H1 (cell line): ENCODE data around the gene NAA10. TPM values are rescaled to one million over a fixed set of nuclear protein-coding genes. Genes with fewer than 3 reads are reported as not detected.
A peak's percentile ranks its signal among the peaks of the same experiment; 100 is the strongest.

ENCODE experiments used
- CTCF ChIA-PET: fragments of 300-600 bp; sonication (Branson Sonifier 250); formaldehyde crosslinking; loops from one replicate; lab custom pipeline; 2021; ENCODE audit not compliant: partially characterized antibody; lab: Charles Lee
- POLR2A ChIA-PET: fragments of 300-600 bp; sonication (Branson Sonifier 250); formaldehyde crosslinking; loops from one replicate; lab custom pipeline; 2021; ENCODE audit warnings: inconsistent platforms; ENCODE audit not compliant: partially characterized antibody; lab: Charles Lee
- DNase-seq, 2 experiments: peaks; one replicate each; pipeline versions ENCODE4 v3.0.0 to v3.0.0-alpha.2; 2010 to 2022; ENCODE audit warnings: low spot score in 2 of 2, low read depth in 1 of 2, mixed read lengths in 1 of 2
- FAIRE-seq: peaks from 2 replicates; lab custom pipeline; 2011; peaks lifted over from hg19 to GRCh38; lab: Jason Lieb, UNC
- H2AFZ ChIP-seq: 2 replicates; pipeline ENCODE4 v1.8.1; 2012; ENCODE audit warnings: low read length, inconsistent platforms
- H2AK5ac ChIP-seq: 2 replicates; pipeline ENCODE4 v1.6.1; 2013; ENCODE audit warnings: low read depth, low read length
- H2BK120ac ChIP-seq: replicated peaks from 2 replicates; pipeline ENCODE3; 2013; ENCODE audit warnings: low read depth, low read length, inconsistent platforms
- H2BK12ac ChIP-seq: 2 replicates; pipeline ENCODE4 v1.6.1; 2013; ENCODE audit warnings: low read depth, low read length
- H2BK15ac ChIP-seq: 2 replicates; pipeline ENCODE4 v1.6.1; 2013; ENCODE audit warnings: low read length
- H2BK20ac ChIP-seq: 2 replicates; pipeline ENCODE4 v1.6.1; 2013; ENCODE audit warnings: low read length
- H2BK5ac ChIP-seq: 2 replicates; pipeline ENCODE4 v1.6.1; 2013; ENCODE audit warnings: low read depth, low read length
- H3K14ac ChIP-seq: 2 replicates; pipeline ENCODE4 v1.6.1; 2013; ENCODE audit warnings: inconsistent platforms; ENCODE audit not compliant: insufficient read length
- H3K18ac ChIP-seq: 2 replicates; pipeline ENCODE4 v1.6.1; 2013; ENCODE audit warnings: low read length; ENCODE audit errors: extremely low read depth
- H3K23ac ChIP-seq: 2 replicates; pipeline ENCODE4 v1.6.1; 2013; ENCODE audit warnings: inconsistent platforms; ENCODE audit not compliant: insufficient read length
- H3K23me2 ChIP-seq: 2 replicates; pipeline ENCODE4 v1.6.1; 2013; ENCODE audit warnings: low read depth, low read length
- H3K27ac ChIP-seq: 2 replicates; pipeline ENCODE4 v1.6.1; 2011; ENCODE audit warnings: low read depth, low read length, inconsistent platforms
- H3K27me3 ChIP-seq, 4 experiments: replicated peaks in 1 of 4; 1 replicate in 1 of 4; 2 replicates in 3 of 4; pipeline versions ENCODE4 v1.6.1 to v1.8.1; 2011 to 2013; ENCODE audit warnings: low read length in 3 of 4, mild to moderate bottlenecking in 3 of 4, inconsistent platforms in 2 of 4, mixed read lengths in 2 of 4, moderate library complexity in 1 of 4; ENCODE audit not compliant: control insufficient read depth in 3 of 4, insufficient read depth in 3 of 4; ENCODE audit errors: extremely low read depth in 1 of 4
- H3K36me3 ChIP-seq, 4 experiments: 2 replicates each; pipeline versions ENCODE4 v1.6.1 to v1.8.1; 2011 to 2013; ENCODE audit warnings: mild to moderate bottlenecking in 4 of 4, low read length in 3 of 4, moderate library complexity in 2 of 4, control low read depth in 1 of 4, inconsistent platforms in 1 of 4; ENCODE audit not compliant: insufficient read depth in 4 of 4, control insufficient read depth in 2 of 4
- H3K4ac ChIP-seq: replicated peaks from 2 replicates; pipeline ENCODE3; 2013; ENCODE audit warnings: low read length, low read depth, mixed read lengths, inconsistent platforms; ENCODE audit not compliant: insufficient read length
- H3K4me1 ChIP-seq, 4 experiments: replicated peaks in 1 of 4; 1 replicate in 1 of 4; 2 replicates in 3 of 4; pipeline versions ENCODE4 v1.6.1 to v1.8.1; 2011 to 2013; ENCODE audit warnings: low read length in 3 of 4, inconsistent platforms in 2 of 4, mixed read lengths in 1 of 4; ENCODE audit not compliant: insufficient read depth in 4 of 4, control insufficient read depth in 3 of 4
- H3K4me2 ChIP-seq, 2 experiments: 2 replicates each; pipeline versions ENCODE4 v1.6.1 to v1.8.1; 2011 to 2013; ENCODE audit warnings: low read depth in 2 of 2, low read length in 2 of 2, control low read depth in 1 of 2, inconsistent platforms in 1 of 2, mild to moderate bottlenecking in 1 of 2; ENCODE audit not compliant: insufficient read depth in 1 of 2
- H3K4me3 ChIP-seq, 4 experiments: fragments of 200-600, 300-600 bp in 1 of 4; sonication (generic), shearing (Covaris generic), sonication (Bioruptor Twin) in 1 of 4; 2 replicates each; pipeline versions ENCODE4 v1.5.1 to v1.8.1; 2011 to 2016; ENCODE audit warnings: low read length in 4 of 4, low read depth in 3 of 4, control low read depth in 2 of 4, inconsistent platforms in 2 of 4, mild to moderate bottlenecking in 2 of 4, mixed read lengths in 1 of 4, moderate library complexity in 1 of 4; ENCODE audit not compliant: insufficient read depth in 2 of 4; ENCODE audit errors: extremely low read depth in 1 of 4
- H3K56ac ChIP-seq: replicated peaks from 2 replicates; pipeline ENCODE3; 2013; ENCODE audit warnings: low read depth, mild to moderate bottlenecking, mixed read lengths, low read length, inconsistent platforms; ENCODE audit not compliant: insufficient read length
- H3K79me1 ChIP-seq: 2 replicates; pipeline ENCODE4 v1.6.1; 2013; ENCODE audit warnings: low read depth, low read length, control low read depth
- H3K79me2 ChIP-seq, 2 experiments: 2 replicates each; pipeline versions ENCODE4 v1.6.1 to v1.8.1; 2012 to 2013; ENCODE audit warnings: low read length in 2 of 2, mild to moderate bottlenecking in 2 of 2, inconsistent platforms in 1 of 2; ENCODE audit not compliant: insufficient read depth in 2 of 2, control insufficient read depth in 1 of 2
- H3K9ac ChIP-seq, 4 experiments: replicated peaks in 1 of 4; 1 replicate in 1 of 4; 2 replicates in 3 of 4; pipeline versions ENCODE4 v1.6.1 to v1.8.1; 2011 to 2013; ENCODE audit warnings: low read depth in 3 of 4, low read length in 3 of 4, control low read depth in 2 of 4, mild to moderate bottlenecking in 2 of 4, moderate library complexity in 2 of 4, inconsistent platforms in 1 of 4; ENCODE audit errors: extremely low read depth in 1 of 4
- H3K9me3 ChIP-seq, 2 experiments: 2 replicates each; pipeline versions ENCODE4 v1.6.1 to v1.8.1; 2012 to 2013; ENCODE audit warnings: mild to moderate bottlenecking in 2 of 2, moderate library complexity in 2 of 2, control low read depth in 1 of 2, inconsistent platforms in 1 of 2, low read depth in 1 of 2, low read length in 1 of 2, mixed read lengths in 1 of 2; ENCODE audit not compliant: insufficient read depth in 2 of 2
- H4K20me1 ChIP-seq, 2 experiments: replicated peaks in 1 of 2; 2 replicates each; pipeline versions ENCODE3 to v1.8.1; 2011 to 2013; ENCODE audit warnings: inconsistent platforms in 2 of 2, low read length in 2 of 2, mild to moderate bottlenecking in 1 of 2; ENCODE audit not compliant: insufficient read depth in 2 of 2, control insufficient read depth in 1 of 2
- H4K5ac ChIP-seq: 2 replicates; pipeline ENCODE4 v1.6.1; 2013; ENCODE audit warnings: low read length, low read depth, mixed read lengths, inconsistent platforms; ENCODE audit not compliant: insufficient read length
- H4K8ac ChIP-seq: 2 replicates; pipeline ENCODE4 v1.8.0; 2013; ENCODE audit warnings: mild to moderate bottlenecking, moderate library complexity, low read length, inconsistent platforms; ENCODE audit not compliant: insufficient read depth; ENCODE audit errors: extremely low read depth
- H4K91ac ChIP-seq: replicated peaks from 2 replicates; pipeline ENCODE3; 2013; ENCODE audit warnings: low read length, mixed read lengths, inconsistent platforms; ENCODE audit not compliant: insufficient read length
- ASH2L ChIP-seq: fragments of 200-600, 300-600 bp; sonication (generic); IDR thresholded peaks from one replicate; pipeline ENCODE4 v1.7.1; 2017; ENCODE audit warnings: low read length
- ATF3 ChIP-seq: IDR thresholded peaks from 2 replicates; pipeline ENCODE4 v1.6.1; 2011; ENCODE audit warnings: low read depth, mild to moderate bottlenecking, low read length; ENCODE audit not compliant: insufficient read depth
- KDM4A ChIP-seq: IDR thresholded peaks from one replicate; pipeline ENCODE4 v1.7.1; 2012; ENCODE audit warnings: low read depth, mild to moderate bottlenecking, moderate library complexity, low read length, inconsistent platforms; ENCODE audit not compliant: severe bottlenecking
- TAF1 ChIP-seq: IDR thresholded peaks from 2 replicates; pipeline ENCODE4 v1.6.1; 2011; ENCODE audit warnings: mild to moderate bottlenecking, low read depth, low read length
- WGBS, 2 experiments: shearing (Covaris generic) in 1 of 2; methylation state at CpG; one replicate each; pipeline versions ENCODE4 v1.1.6 to v1.1.7; 2013 to 2015; ENCODE audit warnings: low lambda C conversion rate in 2 of 2, mixed read lengths in 2 of 2, inconsistent platforms in 1 of 2, low coverage in 1 of 2, missing lambda C conversion rate in 1 of 2; ENCODE audit not compliant: insufficient replicate concordance in 2 of 2, insufficient coverage in 1 of 2, insufficient read length in 1 of 2; ENCODE audit errors: extremely low coverage in 1 of 2, missing lambda C conversion rate in 1 of 2; 5-methylcytosine and 5-hydroxymethylcytosine counted together
- polyA plus RNA-seq, 7 experiments: library from polyadenylated mRNA; depleted of rRNA in 3 of 7; stranded (reverse) in 5 of 7; unstranded in 2 of 7; fragments of >200 nt in 5 of 7; fragments of 200-250 nt in 2 of 7; gene quantifications; 1 replicate in 5 of 7; 2 replicates in 1 of 7; 4 replicates in 1 of 7; pipeline versions ENCODE4 v1.2.1 to v1.2.3, GENCODE V29; 2011 to 2013; ENCODE audit warnings: missing spikeins in 2 of 7, mixed read lengths in 2 of 7
- total RNA-seq: library from RNA; stranded (reverse); fragmentation: NEBNext Ultra II Directional; extraction: Animal tissue kit (Norgen Biotek cat#: 25700); gene quantifications from 2 replicates; pipeline ENCODE4 v1.2.1, GENCODE V29; 2021

NAA10 gene
- total and polyA plus RNA-seq, 2 of the 8 experiments (the other 6 are each of a cell fraction or from before 2014, with no cell fraction given), result 80.4 to 98.8 TPM

- Histone ChIP-seq H2BK120ac (no peak within 1 kb of the TSS), H2BK20ac (no peak within 1 kb of the TSS), H2BK5ac (no peak within 1 kb of the TSS), H4K8ac (no peak within 1 kb of the TSS), H3K56ac (no peak within 1 kb of the TSS), H3K4me1 (peaks cover 0 to 26% (median 15%) of the 10 kb centered on the region in 4 experiments; a peak in 6 of 7 replicates), H3K79me2 (no peaks in the 10 kb centered on the region; a peak in 1 of 4 replicates), H3K27me3 (peaks cover 0 to 17% (median under 1%) of the 10 kb centered on the region in 4 experiments; a peak in 3 of 7 replicates), H2AFZ (no peak within 1 kb of the TSS), H3K36me3 (no peaks in the 10 kb centered on the region), H3K79me1 (no peaks in the 10 kb centered on the region), H3K18ac (peak within 1 kb of the TSS; percentile 60; the same call in 1 of the 2 replicates), H4K20me1 (peaks cover 0 to 2% of the 10 kb centered on the region in 2 experiments), H3K14ac (no peak within 1 kb of the TSS), H3K23ac (no peak within 1 kb of the TSS), H3K4me3 (peak within 1 kb of the TSS; percentile 47 to 64 (median 50)), H3K9me3 (no peaks in the 10 kb centered on the region), H4K91ac (peak within 1 kb of the TSS; percentile 15), H2AK5ac (no peak within 1 kb of the TSS; the same call in 1 of the 2 replicates), H3K9ac (peak within 1 kb of the TSS in 2 of 4 experiments; percentile 24 to 37; a peak in 3 of 7 replicates), H3K4me2 (peak within 1 kb of the TSS; percentile 74 to 78), H3K27ac (no peak within 1 kb of the TSS), H2BK15ac (no peak within 1 kb of the TSS), H4K5ac (no peak within 1 kb of the TSS), H3K4ac (no peak within 1 kb of the TSS), H3K23me2 (peaks cover 8% of the 10 kb centered on the region; the same call in 1 of the 2 replicates), H2BK12ac (no peak within 1 kb of the TSS; the same call in 1 of the 2 replicates)
- TF ChIP-seq ATF3, result no peak
- peak; percentile 39 for TF ChIP-seq KDM4A
- TF ChIP-seq TAF1, result no peak
- TF ChIP-seq ASH2L, result peak; percentile 25
- WGBS, 2 experiments, result 0% methylated on average over 4 of the region's 94 CpGs; no CpG with 5 or more reads in 1 of the 2 experiments
- FAIRE-seq (no peak), DNase-seq (no peak)
- CTCF ChIA-PET, result interaction anchor here (0.6 to 2.4 kb wide), 9 partner anchors 8 to 131 kb away, joined by 3 to 9 read pairs (median 3); no protein-coding TSS in a partner anchor
- POLR2A ChIA-PET, result interaction anchor here (0.7 to 2.2 kb wide), 11 partner anchors 23 to 86 kb away, joined by 3 to 13 read pairs (median 3); partner anchors contain the start of genes ARHGAP4 and HCFC1
These were observed 48.6 kb downstream of the NAA10 start, which contains the start of gene L1CAM for GRCh38 chrX:153885968-153886903. L1CAM (minus strand) TSS chrX:153886173; CDS start chrX:153875836, 10,337 bp downstream.
